Measurements from ENCODE around the gene STK39.

GRCh38 chr2:168120310-168120709, 127.1 kb downstream of the STK39 start:
- TF ChIP-seq POLR2AphosphoS5 (IDR thresholded peaks at IDR 0.05; ENCODE audit: low read depth) (no peak), REST (IDR thresholded peaks at IDR 0.05; ENCODE audit: insufficient replicate concordance, low read depth) (no peak), CTCF (IDR thresholded peaks at IDR 0.05; ENCODE audit: insufficient read depth, low read length) (no peak), SPI1 (IDR thresholded peaks at IDR 0.05; ENCODE audit: borderline replicate concordance, low read depth) (no peak), GABPA (IDR thresholded peaks at IDR 0.05; ENCODE audit: low read depth) (no peak)

Data from HL-60 (cell line).